ENCODE measurements around the gene USP26. TPM values are rescaled to one million over a fixed set of nuclear protein-coding genes. Genes with fewer than 3 reads are reported as not detected.

The USP26 gene, protein sequence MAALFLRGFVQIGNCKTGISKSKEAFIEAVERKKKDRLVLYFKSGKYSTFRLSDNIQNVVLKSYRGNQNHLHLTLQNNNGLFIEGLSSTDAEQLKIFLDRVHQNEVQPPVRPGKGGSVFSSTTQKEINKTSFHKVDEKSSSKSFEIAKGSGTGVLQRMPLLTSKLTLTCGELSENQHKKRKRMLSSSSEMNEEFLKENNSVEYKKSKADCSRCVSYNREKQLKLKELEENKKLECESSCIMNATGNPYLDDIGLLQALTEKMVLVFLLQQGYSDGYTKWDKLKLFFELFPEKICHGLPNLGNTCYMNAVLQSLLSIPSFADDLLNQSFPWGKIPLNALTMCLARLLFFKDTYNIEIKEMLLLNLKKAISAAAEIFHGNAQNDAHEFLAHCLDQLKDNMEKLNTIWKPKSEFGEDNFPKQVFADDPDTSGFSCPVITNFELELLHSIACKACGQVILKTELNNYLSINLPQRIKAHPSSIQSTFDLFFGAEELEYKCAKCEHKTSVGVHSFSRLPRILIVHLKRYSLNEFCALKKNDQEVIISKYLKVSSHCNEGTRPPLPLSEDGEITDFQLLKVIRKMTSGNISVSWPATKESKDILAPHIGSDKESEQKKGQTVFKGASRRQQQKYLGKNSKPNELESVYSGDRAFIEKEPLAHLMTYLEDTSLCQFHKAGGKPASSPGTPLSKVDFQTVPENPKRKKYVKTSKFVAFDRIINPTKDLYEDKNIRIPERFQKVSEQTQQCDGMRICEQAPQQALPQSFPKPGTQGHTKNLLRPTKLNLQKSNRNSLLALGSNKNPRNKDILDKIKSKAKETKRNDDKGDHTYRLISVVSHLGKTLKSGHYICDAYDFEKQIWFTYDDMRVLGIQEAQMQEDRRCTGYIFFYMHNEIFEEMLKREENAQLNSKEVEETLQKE
- not detected in 2 replicates for total RNA-seq

DNA sequence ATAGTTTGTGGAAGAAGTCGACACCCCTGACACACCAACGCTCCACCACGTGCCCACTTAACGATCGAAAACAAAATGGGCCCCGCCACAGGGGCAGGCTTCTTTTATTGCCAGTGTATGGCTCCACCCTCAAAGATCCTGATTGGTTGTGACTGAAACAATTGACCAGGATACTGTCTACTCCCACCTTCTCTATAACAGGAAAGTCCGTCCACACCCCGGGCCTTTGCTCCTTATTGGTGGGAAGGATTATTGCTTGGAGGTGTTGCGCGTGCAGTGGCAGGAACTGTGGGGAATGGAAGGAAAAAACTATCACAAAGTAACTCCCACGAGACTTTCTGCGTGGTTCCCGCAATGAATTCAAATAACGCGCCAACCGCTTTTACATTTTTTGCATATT is at the start of gene USP26:
TSS of gene USP26 (minus strand) at position 79 of the 400 bp plus-strand sequence. CDS start 68,889 bp downstream, outside the sequence.

Other genes with a start within 250 kb of the USP26 start
- 0.22 TPM in 1 of 2 replicates, not detected in the other for gene HS6ST2, start 138.5 kb downstream of the USP26 start, total RNA-seq
- not detected in 2 replicates for gene TFDP3, start 121.2 kb upstream of the USP26 start, total RNA-seq